K562 (cell line): ENCODE measurements around the gene SESN2. TPM values are rescaled to one million over a fixed set of nuclear protein-coding genes. Genes with fewer than 3 reads are reported as not detected.
A peak's percentile ranks its signal among the peaks of the same experiment; 100 is the strongest.

Experiments used
- ATAC-seq: fragments of 200-7000 bp; cut with Tn5 transposase; 3 replicates; pipeline ENCODE4 v1.9.1; 2020; ENCODE audit warnings: moderate library complexity
- BruUV-seq: library from RNA; stranded (reverse); fragments of 400-500 nt; replicated peaks from 2 replicates; lab custom pipeline; 2021; lab: Mats Ljungman, UMichigan
- CTCF ChIA-PET: fragments of 300-600 bp; formaldehyde crosslinking; extraction: SDS; loops from one replicate; lab custom pipeline; 2021; ENCODE audit warnings: low intra/inter-chr PET ratio; lab: Yijun Ruan, JAX
- POLR2A ChIA-PET: fragments of 300-600, 350-650 bp; sonication (Branson Sonifier 250); formaldehyde crosslinking; extraction: SDS; loops from one replicate; lab custom pipeline; 2021; ENCODE audit warnings: antibody characterized with exemption, inconsistent platforms; lab: Yijun Ruan, JAX
- DNase-seq, 4 experiments: peaks; one replicate each; pipeline versions ENCODE4 v3.0.0 to v3.0.0-alpha.2; 2011 to 2018; ENCODE audit warnings: low spot score in 3 of 4, mixed read lengths in 3 of 4; ENCODE audit errors: extremely low read depth in 1 of 4
- FAIRE-seq: peaks from 2 replicates; lab custom pipeline; 2011; peaks lifted over from hg19 to GRCh38; lab: Jason Lieb, UNC
- H2AFZ ChIP-seq: 2 replicates; pipeline ENCODE4 v1.6.0; 2011; ENCODE audit warnings: low read depth, low read length, control low read depth, inconsistent platforms
- H3K27ac ChIP-seq: fragments of 200-600 bp; 3 replicates; pipeline ENCODE4 v1.8.0; 2011; ENCODE audit warnings: low read depth, mild to moderate bottlenecking, control low read depth, inconsistent platforms, low read length, moderate library complexity, mixed read lengths; ENCODE audit errors: extremely low read depth
- H3K27me3 ChIP-seq, 2 experiments: fragments of 300-600 bp in 1 of 2; 2 replicates in 1 of 2; 3 replicates in 1 of 2; pipeline versions ENCODE4 v1.6.0 to v1.8.0; 2011; ENCODE audit warnings: inconsistent platforms in 2 of 2, low read length in 2 of 2, mild to moderate bottlenecking in 1 of 2, mixed read lengths in 1 of 2, moderate library complexity in 1 of 2; ENCODE audit not compliant: control insufficient read depth in 2 of 2, insufficient read depth in 2 of 2
- H3K36me3 ChIP-seq: fragments of 300-600 bp; 3 replicates; pipeline ENCODE4 v1.8.0; 2011; ENCODE audit warnings: mild to moderate bottlenecking, low read length, inconsistent platforms; ENCODE audit not compliant: control insufficient read depth, insufficient read depth
- H3K4me1 ChIP-seq, 2 experiments: fragments of 200-600 bp in 1 of 2; replicated peaks in 1 of 2; 2 replicates in 1 of 2; 3 replicates in 1 of 2; pipeline versions ENCODE4 v1.5.1 to v1.8.0; 2011; ENCODE audit warnings: inconsistent platforms in 2 of 2, low read length in 2 of 2, mild to moderate bottlenecking in 1 of 2, mixed read lengths in 1 of 2, moderate library complexity in 1 of 2; ENCODE audit not compliant: control insufficient read depth in 2 of 2, insufficient read depth in 2 of 2
- H3K4me2 ChIP-seq: 2 replicates; pipeline ENCODE4 v1.6.1; 2011; ENCODE audit warnings: low read length, control low read depth, inconsistent platforms, mixed read lengths; ENCODE audit not compliant: insufficient read depth
- H3K4me3 ChIP-seq: fragments of 200-600 bp; sonication (generic), shearing (Covaris generic); 2 replicates; pipeline ENCODE4 v1.5.1; 2016; ENCODE audit warnings: control low read depth, inconsistent platforms
- H3K79me2 ChIP-seq: fragments of 200-600 bp; 3 replicates; pipeline ENCODE4 v1.8.0; 2011; ENCODE audit warnings: low read length, inconsistent platforms; ENCODE audit not compliant: control insufficient read depth, insufficient read depth
- H3K9ac ChIP-seq, 2 experiments: 2 replicates each; pipeline versions ENCODE4 v1.6.0 to v1.6.1; 2011; ENCODE audit warnings: low read depth in 2 of 2, low read length in 2 of 2, control low read depth in 1 of 2, inconsistent platforms in 1 of 2, mild to moderate bottlenecking in 1 of 2, mixed read lengths in 1 of 2; ENCODE audit not compliant: insufficient read depth in 1 of 2
- H3K9me1 ChIP-seq: one replicate; pipeline ENCODE4 v1.6.0; 2011; ENCODE audit warnings: inconsistent platforms, mild to moderate bottlenecking, low read length, moderate library complexity; ENCODE audit not compliant: control insufficient read depth, insufficient read depth
- H3K9me3 ChIP-seq: replicated peaks from 2 replicates; pipeline ENCODE4 v1.5.1; 2011; ENCODE audit warnings: low read depth, low read length, inconsistent platforms; ENCODE audit not compliant: control insufficient read depth, insufficient read depth
- H4K20me1 ChIP-seq: replicated peaks from 2 replicates; pipeline ENCODE4 v1.6.1; 2011; ENCODE audit warnings: low read length, inconsistent platforms, mixed read lengths; ENCODE audit not compliant: control insufficient read depth, insufficient read depth
- CEBPB ChIP-seq: fragments of 450-650 bp; IDR thresholded peaks from 2 replicates; pipeline ENCODE4 v1.6.1; 2016; ENCODE audit warnings: missing genetic modification characterization, missing compliant biosample characterization
- ESRRA ChIP-seq: fragments of 450-650 bp; IDR thresholded peaks from 2 replicates; pipeline ENCODE4 v1.6.1; 2014; ENCODE audit warnings: low read depth, mild to moderate bottlenecking, moderate library complexity, borderline replicate concordance
- JUND ChIP-seq, 2 experiments: IDR thresholded peaks; 2 replicates in 1 of 2; 3 replicates in 1 of 2; pipeline ENCODE4 v1.6.1; 2011; ENCODE audit warnings: borderline replicate concordance in 2 of 2, low read depth in 2 of 2, low read length in 2 of 2, improper control_type of control experiment in 1 of 2, missing biosample characterization in 1 of 2, missing genetic modification characterization in 1 of 2, missing genetic modification reagents in 1 of 2
- MCM5 ChIP-seq: fragments of 450-650 bp; IDR thresholded peaks from 2 replicates; pipeline ENCODE4 v1.6.1; 2016; ENCODE audit warnings: low read depth
- PML ChIP-seq: IDR thresholded peaks from 2 replicates; pipeline ENCODE4 v1.6.1; 2012; ENCODE audit warnings: low read length, inconsistent platforms
- RBM39 ChIP-seq: fragments of 200-400 bp; formaldehyde crosslinking; optimal IDR thresholded peaks from 2 replicates; pipeline ENCODE3; 2018; ENCODE audit warnings: low read depth, low read length
- RFX7 ChIP-seq: fragments of 250-450 bp; sonication (Bioruptor Pico); IDR thresholded peaks from 2 replicates; pipeline ENCODE4 v1.5.1; 2021; ENCODE audit warnings: mild to moderate bottlenecking
- SETDB1 ChIP-seq: IDR thresholded peaks from one replicate; pipeline ENCODE4 v1.6.1; 2012; ENCODE audit warnings: low read length, control low read depth, inconsistent platforms
- SPI1 ChIP-seq: IDR thresholded peaks from 2 replicates; pipeline ENCODE4 v1.6.1; 2011; ENCODE audit warnings: low read depth, low read length, control low read depth, borderline replicate concordance
- TEAD1 ChIP-seq, 2 experiments: fragments of 450-650 bp in 1 of 2; sonication (generic) in 1 of 2; formaldehyde crosslinking; IDR thresholded peaks; 2 replicates each; pipeline versions ENCODE4 v1.4.0 to v1.8.0; 2020 to 2022; ENCODE audit warnings: mild to moderate bottlenecking in 2 of 2, missing genetic modification reagents in 1 of 2
- XRCC5 ChIP-seq: fragments of 200-400 bp; formaldehyde crosslinking; IDR thresholded peaks from 2 replicates; pipeline ENCODE4 v1.6.1; 2017; ENCODE audit warnings: low read depth, mild to moderate bottlenecking, low read length
- ZNF589 ChIP-seq: fragments of 200-800 bp; sonication (Bioruptor generic); IDR thresholded peaks from 2 replicates; pipeline ENCODE4 v1.6.1; 2016; ENCODE audit warnings: low read depth, missing genetic modification characterization, missing compliant biosample characterization
- WGBS: fragments of 100-300 bp; shearing (Covaris generic); methylation state at CpG from one replicate; pipeline ENCODE4 v1.1.6; 2016; ENCODE audit warnings: low coverage, mixed read lengths; ENCODE audit not compliant: insufficient coverage; ENCODE audit errors: missing lambda C conversion rate; 5-methylcytosine and 5-hydroxymethylcytosine counted together
- in situ Hi-C: fragments of 300-500 bp; cut with MboI; formaldehyde crosslinking; loops from 4 replicates; pipeline ENCODE4 v1.15.0; 2018; ENCODE audit warnings: inconsistent platforms, mixed read lengths
- intact Hi-C: fragments of 100-400 bp; cut with micrococcal nuclease; formaldehyde crosslinking; loops from 2 replicates; pipeline ENCODE4 v1.14.2; 2022
- polyA plus RNA-seq, 8 experiments: library from polyadenylated mRNA; depleted of rRNA in 4 of 8; stranded (reverse) in 5 of 8; unstranded in 3 of 8; fragments of >200 nt; fragmentation: Nextera tagmentation in 2 of 8; fragmentation: Illumina TruSeq in 1 of 8; extraction: Ambion mirVana in 2 of 8; extraction: Trizol in 1 of 8; gene quantifications; 2 replicates each; pipeline versions ENCODE4 v1.2.1 to v1.2.3, GENCODE V29; 2011 to 2014; ENCODE audit warnings: inconsistent platforms in 1 of 8, missing spikeins in 1 of 8
- total RNA-seq, 7 experiments: library from RNA; depleted of rRNA in 6 of 7; stranded (reverse); fragments of >200 nt in 6 of 7; fragmentation: Illumina TruSeq in 2 of 7; extraction: Trizol in 2 of 7; gene quantifications; 2 replicates each; pipeline versions ENCODE4 v1.2.1 to v1.2.3, GENCODE V29; 2011 to 2021; ENCODE audit warnings: low replicate concordance in 1 of 7
- TF ChIP-seq, protein P1 (sequence below): fragments of 150-350 bp; IDR thresholded peaks from 2 replicates; pipeline ENCODE4 v1.6.1; 2014; ENCODE audit warnings: low read depth, mild to moderate bottlenecking, low read length, borderline replicate concordance
- TF ChIP-seq, protein P2 (sequence below), 2 experiments: fragments of 450-650 bp in 1 of 2; sonication (generic) in 1 of 2; formaldehyde crosslinking in 1 of 2; IDR thresholded peaks in 1 of 2; conservative IDR thresholded peaks in 1 of 2; 2 replicates each; pipeline versions ENCODE4 v1.6.1 to v1.8.1; 2016 to 2023; ENCODE audit warnings: mild to moderate bottlenecking in 2 of 2, moderate library complexity in 2 of 2, inconsistent platforms in 1 of 2, missing genetic modification reagents in 1 of 2
- TF ChIP-seq, protein P3 (sequence below): IDR thresholded peaks from 2 replicates; pipeline ENCODE4 v1.6.1; 2011; ENCODE audit not compliant: insufficient read length; ENCODE audit errors: extremely low read depth

SESN2 gene
- total and polyA plus RNA-seq, 9 of the 15 experiments (the other 6 are each of a cell fraction or from before 2014, with no cell fraction given) = 3.7 to 71.3 (median 16.8) TPM

DNA sequence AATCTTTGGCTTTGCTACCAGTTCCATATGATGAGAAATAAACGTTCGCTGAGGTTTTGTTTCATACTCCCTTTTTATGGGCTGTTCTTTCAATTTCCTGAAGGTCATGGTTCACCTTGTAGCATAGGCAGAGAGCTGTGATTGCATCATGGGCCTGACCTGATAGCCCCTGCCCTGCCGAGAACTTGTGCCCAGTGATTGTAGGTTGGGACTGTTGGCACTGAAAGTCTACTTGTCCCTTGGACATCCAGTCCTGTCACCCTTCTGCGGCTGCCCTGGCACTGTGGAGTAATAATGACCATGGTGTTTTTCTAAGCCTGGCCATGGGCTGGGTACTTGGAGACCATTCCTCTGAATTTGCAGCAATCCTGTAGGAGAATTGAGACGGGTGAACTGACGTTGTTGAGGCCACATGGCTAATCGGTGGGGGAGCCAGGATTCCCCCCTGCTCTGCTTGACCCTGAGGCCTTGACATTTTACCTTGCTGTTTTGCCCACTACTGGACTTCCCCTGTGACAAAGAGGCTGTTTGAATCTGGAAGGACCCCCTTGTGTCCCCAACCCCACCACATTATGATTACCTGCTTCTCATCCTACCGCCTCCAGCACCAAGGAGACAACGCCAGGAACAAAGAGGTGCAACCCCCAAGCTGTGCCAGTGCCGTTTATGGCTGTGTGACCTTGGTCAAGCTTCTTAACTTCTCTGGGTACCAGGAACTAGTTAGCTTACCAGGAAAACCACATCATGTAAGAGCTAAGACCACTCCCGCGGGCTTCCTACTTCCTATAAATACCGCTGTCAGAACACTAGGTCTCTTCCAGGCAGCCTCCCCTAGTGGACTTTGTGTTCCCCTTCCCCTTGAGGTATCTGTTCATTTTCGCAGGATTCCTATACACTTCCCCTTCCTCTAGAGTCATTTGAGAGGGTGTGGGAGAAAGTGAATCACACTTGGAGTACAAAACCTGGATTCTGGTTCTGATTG lies 23.4 kb downstream of the SESN2 start:
- H3K27me3 ChIP-seq = no peaks in the 10 kb centered on the region
- H3K36me3 ChIP-seq = peaks cover 48% of the 10 kb centered on the region
- peak; percentile 49 for ATAC-seq
- no peak overlapping the region for H3K4me2 ChIP-seq
- intact Hi-C loops (loop anchor here (1.0 kb wide), 1 partner anchor 34 kb away; no protein-coding TSS in a partner anchor), in situ Hi-C loops (no loop called here)
- FAIRE-seq = no peak
- H3K4me1 ChIP-seq = peaks cover 11 to 17% of the 10 kb centered on the region in 2 experiments; a peak in 4 of 5 replicates
- H3K9ac ChIP-seq = no peak overlapping the region; a peak in 1 of 4 replicates
- ChIA-PET CTCF (no interaction called here), POLR2A (interaction anchor here (0.6 to 22.4 kb wide), 8 partner anchors 10 to 270 kb away, joined by 3 to 547 read pairs (median 5); partner anchors contain the start of gene SESN2)
- DNase-seq = peak in 2 of 4 experiments; percentile 9 to 16
- H2AFZ ChIP-seq = no peak overlapping the region
- BruUV-seq = no TSS peak
- no peaks in the 10 kb centered on the region for H3K79me2 ChIP-seq
- H3K9me1 ChIP-seq = peaks cover 5% of the 10 kb centered on the region
- H3K27ac ChIP-seq = no peak overlapping the region
- H3K9me3 ChIP-seq = no peaks in the 10 kb centered on the region
- no peak overlapping the region for H3K4me3 ChIP-seq
- WGBS = 55% methylated on average over 14 of the region's 14 CpGs
- H4K20me1 ChIP-seq = peaks cover 8% of the 10 kb centered on the region
- no peak for TF ChIP-seq XRCC5
- no peak for TF ChIP-seq ZNF589 (CRISPR knock-in tag)
- peak; percentile 59 for TF ChIP-seq ESRRA
- TF ChIP-seq RBM39 = no peak
- TF ChIP-seq SPI1 = peak; percentile 78; the same call in 1 of the 2 replicates
- no peak for TF ChIP-seq TEAD1 (CRISPR knock-in tag; IDR thresholded peaks at IDR 0.05)
- TF ChIP-seq PML = no peak
- no peak for TF ChIP-seq MCM5
- TF ChIP-seq, protein P1, sequence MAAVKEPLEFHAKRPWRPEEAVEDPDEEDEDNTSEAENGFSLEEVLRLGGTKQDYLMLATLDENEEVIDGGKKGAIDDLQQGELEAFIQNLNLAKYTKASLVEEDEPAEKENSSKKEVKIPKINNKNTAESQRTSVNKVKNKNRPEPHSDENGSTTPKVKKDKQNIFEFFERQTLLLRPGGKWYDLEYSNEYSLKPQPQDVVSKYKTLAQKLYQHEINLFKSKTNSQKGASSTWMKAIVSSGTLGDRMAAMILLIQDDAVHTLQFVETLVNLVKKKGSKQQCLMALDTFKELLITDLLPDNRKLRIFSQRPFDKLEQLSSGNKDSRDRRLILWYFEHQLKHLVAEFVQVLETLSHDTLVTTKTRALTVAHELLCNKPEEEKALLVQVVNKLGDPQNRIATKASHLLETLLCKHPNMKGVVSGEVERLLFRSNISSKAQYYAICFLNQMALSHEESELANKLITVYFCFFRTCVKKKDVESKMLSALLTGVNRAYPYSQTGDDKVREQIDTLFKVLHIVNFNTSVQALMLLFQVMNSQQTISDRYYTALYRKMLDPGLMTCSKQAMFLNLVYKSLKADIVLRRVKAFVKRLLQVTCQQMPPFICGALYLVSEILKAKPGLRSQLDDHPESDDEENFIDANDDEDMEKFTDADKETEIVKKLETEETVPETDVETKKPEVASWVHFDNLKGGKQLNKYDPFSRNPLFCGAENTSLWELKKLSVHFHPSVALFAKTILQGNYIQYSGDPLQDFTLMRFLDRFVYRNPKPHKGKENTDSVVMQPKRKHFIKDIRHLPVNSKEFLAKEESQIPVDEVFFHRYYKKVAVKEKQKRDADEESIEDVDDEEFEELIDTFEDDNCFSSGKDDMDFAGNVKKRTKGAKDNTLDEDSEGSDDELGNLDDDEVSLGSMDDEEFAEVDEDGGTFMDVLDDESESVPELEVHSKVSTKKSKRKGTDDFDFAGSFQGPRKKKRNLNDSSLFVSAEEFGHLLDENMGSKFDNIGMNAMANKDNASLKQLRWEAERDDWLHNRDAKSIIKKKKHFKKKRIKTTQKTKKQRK = no peak
- no peak for TF ChIP-seq RFX7
- peak; percentile 9; the same call in 1 of the 2 replicates for TF ChIP-seq JUND (IDR thresholded peaks at IDR 0.05; ENCODE audit: borderline replicate concordance, low read depth, low read length)
- TF ChIP-seq JUND (tag; IDR thresholded peaks at IDR 0.05; ENCODE audit: borderline replicate concordance, low read depth, low read length) = no peak
- TF ChIP-seq, protein P2, sequence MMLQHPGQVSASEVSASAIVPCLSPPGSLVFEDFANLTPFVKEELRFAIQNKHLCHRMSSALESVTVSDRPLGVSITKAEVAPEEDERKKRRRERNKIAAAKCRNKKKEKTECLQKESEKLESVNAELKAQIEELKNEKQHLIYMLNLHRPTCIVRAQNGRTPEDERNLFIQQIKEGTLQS (IDR thresholded peaks at IDR 0.05) = peak; percentile 92
- TF ChIP-seq, protein P2 (CRISPR knock-in tag; conservative IDR thresholded peaks at IDR 0.05) = no peak
- TF ChIP-seq SETDB1 = no peak
- peak; percentile 70 for TF ChIP-seq CEBPB
- TF ChIP-seq, protein P3, sequence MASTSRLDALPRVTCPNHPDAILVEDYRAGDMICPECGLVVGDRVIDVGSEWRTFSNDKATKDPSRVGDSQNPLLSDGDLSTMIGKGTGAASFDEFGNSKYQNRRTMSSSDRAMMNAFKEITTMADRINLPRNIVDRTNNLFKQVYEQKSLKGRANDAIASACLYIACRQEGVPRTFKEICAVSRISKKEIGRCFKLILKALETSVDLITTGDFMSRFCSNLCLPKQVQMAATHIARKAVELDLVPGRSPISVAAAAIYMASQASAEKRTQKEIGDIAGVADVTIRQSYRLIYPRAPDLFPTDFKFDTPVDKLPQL = no peak
